CD4-positive, alpha-beta T cell treated with Interleukin-1 beta for 1 hour (primary cell): Measurements from ENCODE around the gene ARHGAP18.

Experiments
- DNase-seq, 2 donors: peaks; one replicate each; pipeline ENCODE4 v3.0.0-alpha.2; 2020 to 2022

Gene ARHGAP18

GRCh38 chr6:129662980-129663431 lies 47.0 kb downstream of the ARHGAP18 start:
- DNase-seq = no peak

- DNase-seq = no peak
Observed at GRCh38 chr6:129662406-129662766, 47.6 kb downstream of the ARHGAP18 start.

GRCh38 chr6:129661536-129662405 lies 48.2 kb downstream of the ARHGAP18 start:
- DNase-seq = no peak

- no peak for DNase-seq
Observed at GRCh38 chr6:129660346-129660676, 49.7 kb downstream of the ARHGAP18 start.

- no peak for DNase-seq
Observed at GRCh38 chr6:129659590-129660345, 50.2 kb downstream of the ARHGAP18 start.

GRCh38 chr6:129659167-129659566 lies 50.8 kb downstream of the ARHGAP18 start:
- DNase-seq = no peak

- DNase-seq = no peak
Observed at GRCh38 chr6:129657483-129657882, 52.5 kb downstream of the ARHGAP18 start.

- DNase-seq = no peak
Observed at GRCh38 chr6:129655334-129655733, 54.6 kb downstream of the ARHGAP18 start.

- DNase-seq = no peak
Observed at GRCh38 chr6:129653746-129654145, 56.2 kb downstream of the ARHGAP18 start.

GRCh38 chr6:129653229-129653628 lies 56.7 kb downstream of the ARHGAP18 start:
- no peak for DNase-seq

GRCh38 chr6:129651291-129651691 lies 58.7 kb downstream of the ARHGAP18 start:
- DNase-seq = no peak

- DNase-seq = no peak
Observed at GRCh38 chr6:129648819-129649491, 61.0 kb downstream of the ARHGAP18 start.

GRCh38 chr6:129647044-129647443 lies 62.9 kb downstream of the ARHGAP18 start:
- no peak for DNase-seq

GRCh38 chr6:129646642-129647041 lies 63.3 kb downstream of the ARHGAP18 start:
- DNase-seq = no peak

GRCh38 chr6:129645830-129646579 lies 64.0 kb downstream of the ARHGAP18 start:
- no peak for DNase-seq

- no peak for DNase-seq
Observed at GRCh38 chr6:129645106-129645829, 64.7 kb downstream of the ARHGAP18 start.

- DNase-seq = no peak
Observed at GRCh38 chr6:129644567-129645015, 65.4 kb downstream of the ARHGAP18 start.

GRCh38 chr6:129643968-129644367 lies 66.0 kb downstream of the ARHGAP18 start:
- no peak for DNase-seq

GRCh38 chr6:129643176-129643575 lies 66.8 kb downstream of the ARHGAP18 start:
- DNase-seq = no peak

- no peak for DNase-seq
Observed at GRCh38 chr6:129642322-129642721, 67.7 kb downstream of the ARHGAP18 start.

- no peak for DNase-seq
Observed at GRCh38 chr6:129641344-129641743, 68.6 kb downstream of the ARHGAP18 start.

GRCh38 chr6:129638686-129639085 lies 71.3 kb downstream of the ARHGAP18 start:
- no peak for DNase-seq
